Neural progenitor cell (in vitro differentiated cells): ENCODE results near the gene NCDN. TPM values are rescaled to one million over a fixed set of nuclear protein-coding genes. Genes with fewer than 3 reads are reported as not detected.

ENCODE experiments used
- DNase-seq: peaks from one replicate; pipeline ENCODE4 v3.0.0-alpha.2; 2016; ENCODE audit warnings: low spot score
- H2AFZ ChIP-seq: fragments of 200-600 bp; sonication (generic); replicated peaks from 2 replicates; pipeline ENCODE4 v1.6.1; 2016; ENCODE audit warnings: antibody characterized with exemption
- H3F3A ChIP-seq: fragments of 200-600 bp; sonication (generic); 2 replicates; pipeline ENCODE4 v1.6.1; 2016; ENCODE audit warnings: antibody characterized with exemption, low read depth
- H3K27ac ChIP-seq: fragments of 200-600 bp; sonication (generic); 2 replicates; pipeline ENCODE4 v1.5.1; 2016; ENCODE audit warnings: mild to moderate bottlenecking
- H3K27me3 ChIP-seq: fragments of 200-600 bp; sonication (generic); 2 replicates; pipeline ENCODE4 v1.6.1; 2016; ENCODE audit warnings: mild to moderate bottlenecking, moderate library complexity
- H3K36me3 ChIP-seq: fragments of 200-600 bp; sonication (generic); 2 replicates; pipeline ENCODE4 v1.5.1; 2016
- H3K4me1 ChIP-seq: fragments of 200-600 bp; sonication (generic); 2 replicates; pipeline ENCODE4 v1.6.1; 2016; ENCODE audit warnings: mixed run types
- H3K4me2 ChIP-seq: fragments of 200-600 bp; sonication (generic); 2 replicates; pipeline ENCODE4 v1.6.1; 2016
- H3K4me3 ChIP-seq: fragments of 200-600 bp; sonication (generic); 2 replicates; pipeline ENCODE4 v1.5.1; 2016
- H3K79me2 ChIP-seq: fragments of 200-600 bp; sonication (generic); 2 replicates; pipeline ENCODE4 v1.6.1; 2016; ENCODE audit warnings: low read depth
- H3K9ac ChIP-seq: fragments of 200-600 bp; sonication (generic); 2 replicates; pipeline ENCODE4 v1.6.1; 2016
- H3K9me3 ChIP-seq: fragments of 200-600 bp; sonication (generic); 2 replicates; pipeline ENCODE4 v1.5.1; 2016; ENCODE audit warnings: low read depth
- H4K20me1 ChIP-seq: fragments of 200-600 bp; sonication (generic); 2 replicates; pipeline ENCODE4 v1.6.1; 2016; ENCODE audit warnings: low read depth
- H3K27ac Mint-ChIP-seq: 3 replicates; pipeline ENCODE4 v1.8.0; 2021; ENCODE audit warnings: mixed read lengths
- H3K27me3 Mint-ChIP-seq: 2 replicates; pipeline ENCODE4 v1.8.0; 2022; ENCODE audit warnings: low read depth, mild to moderate bottlenecking, inconsistent platforms, moderate library complexity, mixed read lengths; ENCODE audit not compliant: insufficient read depth
- H3K36me3 Mint-ChIP-seq: 3 replicates; pipeline ENCODE4 v1.8.0; 2021; ENCODE audit warnings: mixed read lengths
- H3K4me1 Mint-ChIP-seq: 3 replicates; pipeline ENCODE4 v1.8.0; 2021; ENCODE audit warnings: mixed read lengths
- H3K4me3 Mint-ChIP-seq: 3 replicates; pipeline ENCODE4 v1.8.0; 2021; ENCODE audit warnings: mild to moderate bottlenecking, moderate library complexity, mixed read lengths
- H3K9me3 Mint-ChIP-seq: 3 replicates; pipeline ENCODE4 v1.8.0; 2020; ENCODE audit warnings: mixed read lengths
- CTCF ChIP-seq: fragments of 200-600 bp; sonication (generic); IDR thresholded peaks from 2 replicates; pipeline ENCODE4 v1.5.1; 2017; ENCODE audit warnings: antibody characterized with exemption, mild to moderate bottlenecking
- EZH2 ChIP-seq: fragments of 200-600 bp; sonication (generic); IDR thresholded peaks from 2 replicates; pipeline ENCODE4 v1.6.1; 2017; ENCODE audit warnings: antibody characterized with exemption, mild to moderate bottlenecking, moderate library complexity
- EZH2phosphoT487 ChIP-seq: fragments of 200-600 bp; sonication (generic); IDR thresholded peaks from 2 replicates; pipeline ENCODE4 v1.6.1; 2017; ENCODE audit warnings: antibody characterized with exemption
- total RNA-seq: library from RNA; depleted of rRNA; stranded (reverse); fragments of >200 nt; gene quantifications from 2 replicates; pipeline ENCODE4 v1.2.3, GENCODE V29; 2015; ENCODE audit warnings: low replicate concordance

NCDN gene
- total RNA-seq, 1 donor from 2014 or later = 5.8 TPM

GRCh38 chr1:35592991-35593769 lies 35.6 kb downstream of the NCDN start:
- no peaks in the 10 kb centered on the region for H3K4me1 Mint-ChIP-seq
- no peak for DNase-seq
- Histone ChIP-seq H4K20me1 (no peaks in the 10 kb centered on the region), H3K4me3 (no peak overlapping the region), H3F3A (no peaks in the 10 kb centered on the region), H3K27ac (no peak overlapping the region), H3K4me2 (no peak overlapping the region), H3K27me3 (no peaks in the 10 kb centered on the region), H3K9me3 (no peaks in the 10 kb centered on the region), H3K4me1 (no peaks in the 10 kb centered on the region), H3K36me3 (no peaks in the 10 kb centered on the region), H3K79me2 (no peaks in the 10 kb centered on the region), H3K9ac (no peak overlapping the region), H2AFZ (no peak overlapping the region)
- peaks cover 2% of the 10 kb centered on the region for H3K27me3 Mint-ChIP-seq
- peaks cover 2% of the 10 kb centered on the region for H3K36me3 Mint-ChIP-seq
- no peak overlapping the region for H3K27ac Mint-ChIP-seq
- H3K9me3 Mint-ChIP-seq = no peaks in the 10 kb centered on the region
- no peak overlapping the region for H3K4me3 Mint-ChIP-seq
- TF ChIP-seq EZH2 (no peak), EZH2phosphoT487 (no peak), CTCF (no peak)

- H3K4me1 Mint-ChIP-seq = no peaks in the 10 kb centered on the region
- no peak overlapping the region for H3K27ac ChIP-seq
- H3K4me2 ChIP-seq = no peak overlapping the region
- H3K27me3 Mint-ChIP-seq = peaks cover 2% of the 10 kb centered on the region
- TF ChIP-seq EZH2 (no peak), EZH2phosphoT487 (no peak), CTCF (no peak)
- peaks cover 2% of the 10 kb centered on the region for H3K36me3 Mint-ChIP-seq
- no peaks in the 10 kb centered on the region for H3K27me3 ChIP-seq
- H3K9me3 ChIP-seq = no peaks in the 10 kb centered on the region
- no peak overlapping the region for H2AFZ ChIP-seq
- no peaks in the 10 kb centered on the region for H3K9me3 Mint-ChIP-seq
- H3K79me2 ChIP-seq = no peaks in the 10 kb centered on the region
- no peaks in the 10 kb centered on the region for H3K4me1 ChIP-seq
- H3K36me3 ChIP-seq = no peaks in the 10 kb centered on the region
- H3K27ac Mint-ChIP-seq = no peak overlapping the region
- H3F3A ChIP-seq = no peaks in the 10 kb centered on the region
- no peak overlapping the region for H3K9ac ChIP-seq
- no peak overlapping the region for H3K4me3 Mint-ChIP-seq
- H3K4me3 ChIP-seq = no peak overlapping the region
- no peak for DNase-seq
- no peaks in the 10 kb centered on the region for H4K20me1 ChIP-seq
Observed at GRCh38 chr1:35594005-35594760, 36.6 kb downstream of the NCDN start.

- Mint-ChIP-seq H3K9me3 (no peaks in the 10 kb centered on the region), H3K36me3 (peaks cover 8% of the 10 kb centered on the region), H3K4me3 (no peak overlapping the region), H3K4me1 (no peaks in the 10 kb centered on the region), H3K27me3 (no peaks in the 10 kb centered on the region), H3K27ac (no peak overlapping the region)
- H4K20me1 ChIP-seq = peaks cover 3% of the 10 kb centered on the region
- no peak overlapping the region for H3K27ac ChIP-seq
- H3K4me2 ChIP-seq = no peak overlapping the region
- no peaks in the 10 kb centered on the region for H3F3A ChIP-seq
- TF ChIP-seq EZH2 (no peak), CTCF (no peak), EZH2phosphoT487 (no peak)
- no peak for DNase-seq
- H3K9ac ChIP-seq = no peak overlapping the region
- no peaks in the 10 kb centered on the region for H3K4me1 ChIP-seq
- H3K4me3 ChIP-seq = no peak overlapping the region
- no peaks in the 10 kb centered on the region for H3K36me3 ChIP-seq
- H2AFZ ChIP-seq = no peak overlapping the region
- no peaks in the 10 kb centered on the region for H3K27me3 ChIP-seq
- H3K79me2 ChIP-seq = no peaks in the 10 kb centered on the region
- no peaks in the 10 kb centered on the region for H3K9me3 ChIP-seq
Observed at GRCh38 chr1:35595684-35596083, 38.1 kb downstream of the NCDN start.
